ENCODE results near the gene RPS3. TPM values are rescaled to one million over a fixed set of nuclear protein-coding genes. Genes with fewer than 3 reads are reported as not detected.

Gene RPS3
- total and polyA plus RNA-seq, 2 of the 13 experiments (the other 11 are each of a cell fraction or from before 2014, with no cell fraction given): 2,143 to 3,616 TPM

GRCh38 chr11:75443043-75443442 lies 43.7 kb downstream of the RPS3 start:
- Histone ChIP-seq H3K4me3 (replicated peaks in 1 of 3; ENCODE audit: insufficient read depth in 1 of 3, low read depth in 2 of 3, low read length in 3 of 3) (no peak overlapping the region), H4K20me1 (ENCODE audit: insufficient read depth, low read length) (no peaks in the 10 kb centered on the region), H3K4me2 (ENCODE audit: low read depth, low read length) (no peak overlapping the region), H3K4me1 (ENCODE audit: insufficient read depth, low read length) (peaks cover 4% of the 10 kb centered on the region), H3K27ac (ENCODE audit: extremely low read length, insufficient read depth, low read length) (no peak overlapping the region), H2AFZ (ENCODE audit: low read length) (no peak overlapping the region), H3K9me3 (ENCODE audit: low read length) (no peaks in the 10 kb centered on the region), H3K9ac (ENCODE audit: insufficient read depth, low read depth, low read length) (no peak overlapping the region), H3K36me3 (replicated peaks in 1 of 2; ENCODE audit: control insufficient read depth in 1 of 2, insufficient read depth in 2 of 2, low read length in 2 of 2) (peaks cover 23 to 24% of the 10 kb centered on the region in 2 experiments; a peak in 4 of 5 replicates), H3K79me2 (ENCODE audit: insufficient read depth, low read length) (no peaks in the 10 kb centered on the region), H3K27me3 (ENCODE audit: control insufficient read depth in 1 of 2, insufficient read depth in 2 of 2, low read length in 2 of 2) (no peaks in the 10 kb centered on the region)
- ChIA-PET POLR2A (no interaction called here), CTCF (ENCODE audit: low intra/inter-chr PET ratio, low total read pairs) (no interaction called here)
- intact Hi-C loops (cut with micrococcal nuclease; ENCODE audit: unreplicated experiment) (no loop called here), in situ Hi-C loops (cut with HindIII; ENCODE audit: extremely low pct_ligation_motif_present, low pct_unique_long_range_greater_than_20kb) (no loop called here)
- WGBS (ENCODE audit: low lambda C conversion rate): 100% methylated on average over 5 of the region's 12 CpGs
- TF ChIP-seq ZNF317 (CRISPR knock-in tag; IDR thresholded peaks at IDR 0.05) (no peak), POLR2AphosphoS5 (IDR thresholded peaks at IDR 0.05; ENCODE audit: low read depth, low read length) (no peak), EHMT2 (IDR thresholded peaks at IDR 0.05; ENCODE audit: borderline replicate concordance, low read depth, low read length) (no peak), PAXIP1 (CRISPR knock-in tag; conservative IDR thresholded peaks at IDR 0.05) (no peak), ZNF431 (CRISPR knock-in tag; IDR thresholded peaks at IDR 0.05; ENCODE audit: borderline replicate concordance, low read depth) (no peak), ZBTB44 (CRISPR knock-in tag; IDR thresholded peaks at IDR 0.05) (no peak), RFX1 (IDR thresholded peaks at IDR 0.05) (no peak), ZNF205 (CRISPR knock-in tag; IDR thresholded peaks at IDR 0.05) (no peak), CREB1 (IDR thresholded peaks at IDR 0.05) (no peak), CREB1 (CRISPR knock-in tag; IDR thresholded peaks at IDR 0.05) (no peak), HNF1B (CRISPR knock-in tag; IDR thresholded peaks at IDR 0.05) (no peak)
- BruUV-seq (replicated peaks): no TSS peak
- no peak for ATAC-seq
- FAIRE-seq: no peak
- no peak for DNase-seq (ENCODE audit: low spot score)

Measured in HepG2 (cell line).